Measurements from ENCODE around the gene ATR.

GRCh38 chr3:142623194-142623593 lies 44.7 kb upstream of the ATR start:
- TF ChIP-seq, protein P1, sequence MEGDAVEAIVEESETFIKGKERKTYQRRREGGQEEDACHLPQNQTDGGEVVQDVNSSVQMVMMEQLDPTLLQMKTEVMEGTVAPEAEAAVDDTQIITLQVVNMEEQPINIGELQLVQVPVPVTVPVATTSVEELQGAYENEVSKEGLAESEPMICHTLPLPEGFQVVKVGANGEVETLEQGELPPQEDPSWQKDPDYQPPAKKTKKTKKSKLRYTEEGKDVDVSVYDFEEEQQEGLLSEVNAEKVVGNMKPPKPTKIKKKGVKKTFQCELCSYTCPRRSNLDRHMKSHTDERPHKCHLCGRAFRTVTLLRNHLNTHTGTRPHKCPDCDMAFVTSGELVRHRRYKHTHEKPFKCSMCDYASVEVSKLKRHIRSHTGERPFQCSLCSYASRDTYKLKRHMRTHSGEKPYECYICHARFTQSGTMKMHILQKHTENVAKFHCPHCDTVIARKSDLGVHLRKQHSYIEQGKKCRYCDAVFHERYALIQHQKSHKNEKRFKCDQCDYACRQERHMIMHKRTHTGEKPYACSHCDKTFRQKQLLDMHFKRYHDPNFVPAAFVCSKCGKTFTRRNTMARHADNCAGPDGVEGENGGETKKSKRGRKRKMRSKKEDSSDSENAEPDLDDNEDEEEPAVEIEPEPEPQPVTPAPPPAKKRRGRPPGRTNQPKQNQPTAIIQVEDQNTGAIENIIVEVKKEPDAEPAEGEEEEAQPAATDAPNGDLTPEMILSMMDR (IDR thresholded peaks at IDR 0.05), result no peak
- TF ChIP-seq POLR2A (IDR thresholded peaks at IDR 0.05; ENCODE audit: low read length), result no peak
- TF ChIP-seq, protein P2, sequence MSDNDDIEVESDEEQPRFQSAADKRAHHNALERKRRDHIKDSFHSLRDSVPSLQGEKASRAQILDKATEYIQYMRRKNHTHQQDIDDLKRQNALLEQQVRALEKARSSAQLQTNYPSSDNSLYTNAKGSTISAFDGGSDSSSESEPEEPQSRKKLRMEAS (IDR thresholded peaks at IDR 0.05), result no peak
- TF ChIP-seq RCOR1 (IDR thresholded peaks at IDR 0.05; ENCODE audit: low read depth, low read length), result no peak
- TF ChIP-seq, protein P3, sequence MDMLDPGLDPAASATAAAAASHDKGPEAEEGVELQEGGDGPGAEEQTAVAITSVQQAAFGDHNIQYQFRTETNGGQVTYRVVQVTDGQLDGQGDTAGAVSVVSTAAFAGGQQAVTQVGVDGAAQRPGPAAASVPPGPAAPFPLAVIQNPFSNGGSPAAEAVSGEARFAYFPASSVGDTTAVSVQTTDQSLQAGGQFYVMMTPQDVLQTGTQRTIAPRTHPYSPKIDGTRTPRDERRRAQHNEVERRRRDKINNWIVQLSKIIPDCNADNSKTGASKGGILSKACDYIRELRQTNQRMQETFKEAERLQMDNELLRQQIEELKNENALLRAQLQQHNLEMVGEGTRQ (IDR thresholded peaks at IDR 0.05), result no peak
- TF ChIP-seq RAD21 (conservative IDR thresholded peaks at IDR 0.05 in 1 of 2, IDR thresholded peaks at IDR 0.05 in 1 of 2), result no peak
